ENCODE results near the gene LMO7.

- TF ChIP-seq REST (IDR thresholded peaks at IDR 0.05; ENCODE audit: low read depth) = no peak
- no peak for TF ChIP-seq ZBTB7A (IDR thresholded peaks at IDR 0.05; ENCODE audit: low read depth)
- TF ChIP-seq CREB1 (IDR thresholded peaks at IDR 0.05; ENCODE audit: low read depth) = no peak
- TF ChIP-seq, protein P1, sequence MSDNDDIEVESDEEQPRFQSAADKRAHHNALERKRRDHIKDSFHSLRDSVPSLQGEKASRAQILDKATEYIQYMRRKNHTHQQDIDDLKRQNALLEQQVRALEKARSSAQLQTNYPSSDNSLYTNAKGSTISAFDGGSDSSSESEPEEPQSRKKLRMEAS (IDR thresholded peaks at IDR 0.05) = no peak
- no peak for TF ChIP-seq EP300 (IDR thresholded peaks at IDR 0.05; ENCODE audit: borderline replicate concordance)
- no peak for TF ChIP-seq TEAD4 (IDR thresholded peaks at IDR 0.05)
These were observed 158.5 kb downstream of the LMO7 start for GRCh38 chr13:75794663-75795062.
